Endothelial cell (in vitro differentiated cells): ENCODE data around the gene PNCK. TPM values are rescaled to one million over a fixed set of nuclear protein-coding genes. Genes with fewer than 3 reads are reported as not detected.

Source experiments
- DNase-seq: peaks from one replicate; pipeline ENCODE4 v3.0.0; 2021; ENCODE audit warnings: low spot score
- H3K27ac Mint-ChIP-seq: one replicate; pipeline ENCODE4 v1.8.0; 2021; ENCODE audit warnings: mixed read lengths, inconsistent platforms; ENCODE audit not compliant: unreplicated experiment
- H3K27me3 Mint-ChIP-seq: one replicate; pipeline ENCODE4 v1.8.0; 2021; ENCODE audit warnings: mild to moderate bottlenecking, moderate library complexity, mixed read lengths, inconsistent platforms; ENCODE audit not compliant: unreplicated experiment
- H3K36me3 Mint-ChIP-seq: one replicate; pipeline ENCODE4 v1.8.0; 2021; ENCODE audit warnings: mild to moderate bottlenecking, low read depth, mixed read lengths, inconsistent platforms; ENCODE audit not compliant: unreplicated experiment
- H3K4me1 Mint-ChIP-seq: one replicate; pipeline ENCODE4 v1.8.0; 2021; ENCODE audit warnings: mild to moderate bottlenecking, mixed read lengths, inconsistent platforms; ENCODE audit not compliant: unreplicated experiment
- H3K4me3 Mint-ChIP-seq: one replicate; pipeline ENCODE4 v1.8.0; 2021; ENCODE audit warnings: mild to moderate bottlenecking, mixed read lengths, inconsistent platforms; ENCODE audit not compliant: unreplicated experiment
- H3K9me3 Mint-ChIP-seq: one replicate; pipeline ENCODE4 v1.8.0; 2021; ENCODE audit warnings: mixed read lengths, inconsistent platforms; ENCODE audit not compliant: unreplicated experiment
- CTCF ChIP-seq: fragments of 200-600 bp; sonication (generic); IDR thresholded peaks from one replicate; pipeline ENCODE4 v1.5.0; 2021; ENCODE audit warnings: antibody characterized with exemption; ENCODE audit not compliant: unreplicated experiment
- total RNA-seq: library from RNA; stranded (reverse); fragmentation: NEBNext Ultra II Directional; extraction: Animal tissue kit (Norgen Biotek cat#: 25700); gene quantifications from one replicate; pipeline ENCODE4 v1.2.1, GENCODE V29; 2021; ENCODE audit not compliant: unreplicated experiment

The PNCK gene
- total RNA-seq, 1 donor from 2014 or later = 0.41 TPM

GRCh38 chrX:153625271-153626024 is 48.2 kb downstream of the PNCK start:
- no peaks in the 10 kb centered on the region for H3K9me3 Mint-ChIP-seq
- H3K4me1 Mint-ChIP-seq = no peaks in the 10 kb centered on the region
- no peak for TF ChIP-seq CTCF
- no peak overlapping the region for H3K4me3 Mint-ChIP-seq
- no peaks in the 10 kb centered on the region for H3K36me3 Mint-ChIP-seq
- H3K27ac Mint-ChIP-seq = no peak overlapping the region
- DNase-seq = no peak
- H3K27me3 Mint-ChIP-seq = peaks cover 1% of the 10 kb centered on the region

GRCh38 chrX:153624196-153625091 is 49.2 kb downstream of the PNCK start:
- H3K36me3 Mint-ChIP-seq = no peaks in the 10 kb centered on the region
- DNase-seq = no peak
- H3K4me1 Mint-ChIP-seq = no peaks in the 10 kb centered on the region
- no peaks in the 10 kb centered on the region for H3K9me3 Mint-ChIP-seq
- no peaks in the 10 kb centered on the region for H3K27me3 Mint-ChIP-seq
- no peak for TF ChIP-seq CTCF
- no peak overlapping the region for H3K4me3 Mint-ChIP-seq
- H3K27ac Mint-ChIP-seq = no peak overlapping the region

DNA sequence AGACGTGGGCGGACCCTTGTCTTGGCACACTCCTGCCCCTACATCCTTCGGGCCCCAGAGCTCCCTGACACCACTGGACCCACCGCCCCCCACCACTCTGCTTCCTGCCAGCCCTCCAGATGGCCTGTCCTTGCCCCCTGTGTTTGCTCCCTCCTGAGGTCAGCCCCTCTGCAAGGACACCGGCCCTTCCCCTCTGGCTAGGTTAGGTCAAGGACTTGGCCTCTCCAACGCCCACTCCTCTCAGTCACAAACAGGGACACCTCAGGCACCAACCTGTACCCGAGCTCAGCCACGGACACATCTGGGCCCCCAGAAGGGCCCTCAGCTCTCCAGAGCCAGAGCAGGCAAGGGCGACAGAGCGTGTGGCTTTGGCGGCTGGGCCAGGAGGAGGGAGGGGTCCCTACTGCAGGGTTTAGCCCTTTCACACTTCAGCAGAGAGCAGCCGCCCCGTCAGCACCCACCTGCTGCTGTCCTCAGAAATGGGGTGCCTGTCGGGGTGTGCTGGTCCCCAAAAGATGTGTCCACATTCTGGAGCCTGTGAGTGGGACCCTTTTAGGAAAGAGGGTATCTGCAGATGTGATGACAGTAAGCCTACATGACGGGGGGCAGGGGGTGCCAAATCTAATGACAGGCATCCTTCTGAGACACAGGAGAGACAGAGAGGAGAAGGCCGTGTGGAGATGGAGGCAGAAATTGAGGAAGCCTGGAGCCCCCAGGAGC is 50.1 kb downstream of the PNCK start:
- H3K27ac Mint-ChIP-seq = no peak overlapping the region
- no peak overlapping the region for H3K4me3 Mint-ChIP-seq
- H3K36me3 Mint-ChIP-seq = no peaks in the 10 kb centered on the region
- TF ChIP-seq CTCF = no peak
- no peaks in the 10 kb centered on the region for H3K9me3 Mint-ChIP-seq
- no peaks in the 10 kb centered on the region for H3K4me1 Mint-ChIP-seq
- H3K27me3 Mint-ChIP-seq = no peaks in the 10 kb centered on the region
- DNase-seq = no peak

- no peak overlapping the region for H3K27ac Mint-ChIP-seq
- no peaks in the 10 kb centered on the region for H3K27me3 Mint-ChIP-seq
- no peak for DNase-seq
- TF ChIP-seq CTCF = no peak
- H3K9me3 Mint-ChIP-seq = no peaks in the 10 kb centered on the region
- H3K36me3 Mint-ChIP-seq = no peaks in the 10 kb centered on the region
- no peaks in the 10 kb centered on the region for H3K4me1 Mint-ChIP-seq
- no peak overlapping the region for H3K4me3 Mint-ChIP-seq
These were observed 50.8 kb downstream of the PNCK start for GRCh38 chrX:153622661-153623309.
